Tibial artery (tissue), 4 donors: Measurements from ENCODE around the gene ANGEL1.

Experiments used
- DNase-seq, 2 donors: peaks; one replicate each; pipeline ENCODE4 v3.0.0-alpha.2; 2019
- H3K27ac ChIP-seq, 2 donors: fragments of 200-600 bp; sonication (generic) in 1 of 2; 1 replicate in 1 of 2; 2 replicates in 1 of 2; pipeline ENCODE4 v1.5.1; 2018 to 2019; ENCODE audit warnings: mild to moderate bottlenecking in 1 of 2
- H3K27me3 ChIP-seq, 2 donors: fragments of 200-600 bp; sonication (generic) in 1 of 2; one replicate each; pipeline versions ENCODE4 v1.5.1 to v1.6.0; 2016 to 2019
- H3K36me3 ChIP-seq, 3 donors: fragments of 200-600 bp; sonication (generic) in 2 of 3; one replicate each; pipeline ENCODE4 v1.5.1; 2016 to 2019; ENCODE audit warnings: mild to moderate bottlenecking in 2 of 3
- H3K4me1 ChIP-seq, 4 donors: fragments of 200-600 bp; sonication (generic) in 2 of 4; 1 replicate in 3 of 4; 2 replicates in 1 of 4; pipeline ENCODE4 v1.5.1; 2016 to 2019
- H3K4me3 ChIP-seq, 2 donors: fragments of 200-600 bp; sonication (generic) in 1 of 2; 1 replicate in 1 of 2; 2 replicates in 1 of 2; pipeline ENCODE4 v1.5.1; 2018 to 2019; ENCODE audit warnings: mild to moderate bottlenecking in 2 of 2
- H3K9me3 ChIP-seq, 3 donors: fragments of 200-600 bp; sonication (generic) in 1 of 3; one replicate each; pipeline ENCODE4 v1.5.1; 2016 to 2019
- CTCF ChIP-seq, 2 experiments: fragments of 200-600 bp in 1 of 2; fragments of 450-650 bp in 1 of 2; IDR thresholded peaks; one replicate each; pipeline ENCODE4 v1.5.1; 2017 to 2019; ENCODE audit warnings: antibody characterized with exemption in 2 of 2, mild to moderate bottlenecking in 1 of 2, moderate library complexity in 1 of 2
- intact Hi-C: fragments of 100-400 bp; cut with DNase I; formaldehyde crosslinking; loops from one replicate; pipeline ENCODE4 v1.15.0; 2023; ENCODE audit warnings: low total_unique reads

Gene ANGEL1

GRCh38 chr14:76773956-76774820, 38.5 kb downstream of the ANGEL1 start:
- intact Hi-C loops, result no loop called here
- Histone ChIP-seq H3K4me3 (no peak overlapping the region), H3K4me1 (peaks cover 0 to 59% (median 48%) of the 10 kb centered on the region in 4 donors), H3K27me3 (no peaks in the 10 kb centered on the region), H3K9me3 (no peaks in the 10 kb centered on the region), H3K36me3 (peaks cover 10 to 36% (median 32%) of the 10 kb centered on the region in 3 donors), H3K27ac (peak overlapping the region; percentile 89 to 97)
- TF ChIP-seq CTCF (IDR thresholded peaks at IDR 0.05), result no peak
- peak; percentile 23 to 67 for DNase-seq

- peak; percentile 93 to 94 for DNase-seq
- no peaks in the 10 kb centered on the region for H3K9me3 ChIP-seq
- H3K4me1 ChIP-seq, result peaks cover 0 to 67% (median 56%) of the 10 kb centered on the region in 4 donors
- TF ChIP-seq CTCF (IDR thresholded peaks at IDR 0.05), result no peak
- peak overlapping the region in 1 of 2 donors; percentile 1 for H3K4me3 ChIP-seq
- peak overlapping the region; percentile 89 to 97 for H3K27ac ChIP-seq
- intact Hi-C loops, result no loop called here
- H3K27me3 ChIP-seq, result no peaks in the 10 kb centered on the region
- peaks cover 10 to 28% (median 24%) of the 10 kb centered on the region in 3 donors for H3K36me3 ChIP-seq
Measured at GRCh38 chr14:76773188-76773885, 39.3 kb downstream of the ANGEL1 start.

GRCh38 chr14:76772300-76773187, 40.1 kb downstream of the ANGEL1 start:
- H3K27ac ChIP-seq, result peak overlapping the region; percentile 89 to 97
- H3K9me3 ChIP-seq, result no peaks in the 10 kb centered on the region
- H3K36me3 ChIP-seq, result peaks cover 10 to 20% (median 16%) of the 10 kb centered on the region in 3 donors
- peak overlapping the region in 1 of 2 donors; percentile 1 for H3K4me3 ChIP-seq
- TF ChIP-seq CTCF (IDR thresholded peaks at IDR 0.05), result peak in 1 of 2 experiments; percentile 13
- peak; percentile 78 to 88 for DNase-seq
- no peaks in the 10 kb centered on the region for H3K27me3 ChIP-seq
- peaks cover 0 to 75% (median 64%) of the 10 kb centered on the region in 4 donors for H3K4me1 ChIP-seq
- intact Hi-C loops, result no loop called here

GRCh38 chr14:76771437-76771980, 41.2 kb downstream of the ANGEL1 start:
- peaks cover 9 to 12% (median 10%) of the 10 kb centered on the region in 3 donors for H3K36me3 ChIP-seq
- DNase-seq, result no peak
- peak overlapping the region; percentile 89 to 97 for H3K27ac ChIP-seq
- TF ChIP-seq CTCF (IDR thresholded peaks at IDR 0.05), result no peak
- no peaks in the 10 kb centered on the region for H3K9me3 ChIP-seq
- H3K4me3 ChIP-seq, result no peak overlapping the region
- H3K4me1 ChIP-seq, result peaks cover 0 to 79% (median 68%) of the 10 kb centered on the region in 4 donors
- intact Hi-C loops, result no loop called here
- H3K27me3 ChIP-seq, result no peaks in the 10 kb centered on the region
